PFSK-1 (cell line): ENCODE measurements around the gene TWIST1.

Experiments
- POLR2AphosphoS5 ChIP-seq: IDR thresholded peaks from 2 replicates; pipeline ENCODE4 v1.6.1; 2012; ENCODE audit warnings: low read depth, mild to moderate bottlenecking, control low read depth, low read length, moderate library complexity
- REST ChIP-seq, 2 experiments: IDR thresholded peaks; 2 replicates each; pipeline versions ENCODE4 v1.6.1 to v1.8.0; 2011 to 2012; ENCODE audit warnings: low read depth in 2 of 2, low read length in 2 of 2, control low read depth in 1 of 2, inconsistent platforms in 1 of 2, mild to moderate bottlenecking in 1 of 2, moderate library complexity in 1 of 2; ENCODE audit not compliant: insufficient read depth in 1 of 2
- SIN3A ChIP-seq: IDR thresholded peaks from 2 replicates; pipeline ENCODE4 v1.6.1; 2012; ENCODE audit warnings: mild to moderate bottlenecking, low read length, moderate library complexity, borderline replicate concordance; ENCODE audit not compliant: insufficient read depth

- TF ChIP-seq SIN3A (no peak), POLR2AphosphoS5 (no peak), REST (IDR thresholded peaks at IDR 0.05; ENCODE audit: insufficient read depth in 1 of 2, low read depth in 2 of 2, low read length in 2 of 2) (no peak)
Measured at GRCh38 chr7:19102884-19103283, 14.6 kb downstream of the TWIST1 start.
